ENCODE measurements around the gene PRSS22. TPM values are rescaled to one million over a fixed set of nuclear protein-coding genes. Genes with fewer than 3 reads are reported as not detected.

Gene PRSS22
- total RNA-seq, 2 experiments from 2014 or later: not detected

GRCh38 chr16:2814551-2815298 is 43.2 kb downstream of the PRSS22 start:
- no peak overlapping the region for H2AFZ ChIP-seq (ENCODE audit: low read length)
- H3K9me2 ChIP-seq (ENCODE audit: insufficient read depth, low read length): no peaks in the 10 kb centered on the region
- H3K9me3 ChIP-seq (ENCODE audit: low read length): no peaks in the 10 kb centered on the region
- no peak for TF ChIP-seq EZH2phosphoT487 (IDR thresholded peaks at IDR 0.05; ENCODE audit: borderline replicate concordance, low read depth, low read length)
- no peak for TF ChIP-seq CTCF (conservative IDR thresholded peaks at IDR 0.05; ENCODE audit: low read length)
- peaks cover 10% of the 10 kb centered on the region; the same call in 1 of the 2 replicates for H3K79me2 ChIP-seq (ENCODE audit: insufficient read depth, low read depth, low read length)
- H3K4me2 ChIP-seq (ENCODE audit: low read length): no peak overlapping the region
- no peaks in the 10 kb centered on the region for H4K20me1 ChIP-seq (ENCODE audit: insufficient read depth, low read length)
- intact Hi-C loops (cut with micrococcal nuclease; ENCODE audit: unreplicated experiment): no loop called here
- BruUV-seq (replicated peaks): no TSS peak
- H3K4me1 ChIP-seq (ENCODE audit: insufficient read depth, low read length, poor library complexity, severe bottlenecking): peaks cover 18% of the 10 kb centered on the region
- CTCF ChIA-PET (ENCODE audit: unreplicated experiment): no interaction called here
- H3K4me3 ChIP-seq (ENCODE audit: low read depth, low read length, poor library complexity, severe bottlenecking): no peak overlapping the region
- H3K27ac ChIP-seq (ENCODE audit: low read depth, low read length, poor library complexity, severe bottlenecking): no peak overlapping the region
- POLR2A ChIA-PET: interaction anchor here (0.7 kb wide), 1 partner anchor 10 kb away, joined by 7 read pairs; no protein-coding TSS in a partner anchor
- H3K36me3 ChIP-seq (ENCODE audit: insufficient read depth, low read length): no peaks in the 10 kb centered on the region
- no peak for DNase-seq (ENCODE audit: low spot score)

GRCh38 chr16:2813771-2814221 is 44.2 kb downstream of the PRSS22 start:
- Histone ChIP-seq H3K4me2 (ENCODE audit: low read length) (no peak overlapping the region), H3K9me3 (ENCODE audit: low read length) (no peaks in the 10 kb centered on the region), H3K4me3 (ENCODE audit: low read depth, low read length, poor library complexity, severe bottlenecking) (no peak overlapping the region), H3K36me3 (ENCODE audit: insufficient read depth, low read length) (no peaks in the 10 kb centered on the region), H4K20me1 (ENCODE audit: insufficient read depth, low read length) (no peaks in the 10 kb centered on the region), H3K4me1 (ENCODE audit: insufficient read depth, low read length, poor library complexity, severe bottlenecking) (peaks cover 18% of the 10 kb centered on the region), H3K9me2 (ENCODE audit: insufficient read depth, low read length) (no peaks in the 10 kb centered on the region), H3K79me2 (ENCODE audit: insufficient read depth, low read depth, low read length) (peaks cover 10% of the 10 kb centered on the region; the same call in 1 of the 2 replicates), H2AFZ (ENCODE audit: low read length) (no peak overlapping the region), H3K27ac (ENCODE audit: low read depth, low read length, poor library complexity, severe bottlenecking) (no peak overlapping the region)
- ChIA-PET POLR2A (no interaction called here), CTCF (ENCODE audit: unreplicated experiment) (no interaction called here)
- intact Hi-C loops (cut with micrococcal nuclease; ENCODE audit: unreplicated experiment): no loop called here
- TF ChIP-seq CTCF (conservative IDR thresholded peaks at IDR 0.05; ENCODE audit: low read length) (no peak), EZH2phosphoT487 (IDR thresholded peaks at IDR 0.05; ENCODE audit: borderline replicate concordance, low read depth, low read length) (no peak)
- DNase-seq (ENCODE audit: low spot score): no peak
- BruUV-seq (replicated peaks): no TSS peak
